Mammary epithelial cell (primary cell): ENCODE measurements around the gene C18orf63.

Experiments used
- EZH2 ChIP-seq: IDR thresholded peaks from 2 replicates; pipeline ENCODE4 v1.6.1; 2012; ENCODE audit warnings: low read length, inconsistent platforms, borderline replicate concordance
- TF ChIP-seq, protein P1 (sequence below), 2 donors: IDR thresholded peaks in 1 of 2; conservative IDR thresholded peaks in 1 of 2; 2 replicates each; pipeline ENCODE4 v1.5.1; 2011 to 2012; ENCODE audit warnings: inconsistent platforms in 2 of 2, low read length in 2 of 2, mild to moderate bottlenecking in 2 of 2, control low read depth in 1 of 2, low read depth in 1 of 2; ENCODE audit not compliant: insufficient read depth in 1 of 2; ENCODE audit errors: extremely low read depth in 1 of 2

DNA sequence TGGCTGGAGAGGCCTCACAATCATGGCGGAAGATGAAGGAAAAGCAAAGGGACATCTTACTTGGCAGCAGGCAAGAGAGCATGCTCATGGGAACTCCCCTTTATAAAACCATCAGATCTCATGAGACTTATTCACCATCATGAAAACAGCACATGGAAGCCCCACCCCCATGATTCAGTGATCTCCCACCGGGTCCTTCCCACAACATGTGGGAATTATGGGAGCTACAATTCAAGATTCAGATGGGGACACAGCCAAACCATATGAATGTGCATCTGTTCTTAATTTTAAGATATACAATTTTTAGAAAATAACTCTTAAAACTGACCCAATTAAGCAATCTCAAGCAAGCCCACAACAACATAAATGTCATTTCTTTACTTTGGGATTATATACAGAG lies 12.6 kb downstream of the C18orf63 start:
- TF ChIP-seq, protein P1, sequence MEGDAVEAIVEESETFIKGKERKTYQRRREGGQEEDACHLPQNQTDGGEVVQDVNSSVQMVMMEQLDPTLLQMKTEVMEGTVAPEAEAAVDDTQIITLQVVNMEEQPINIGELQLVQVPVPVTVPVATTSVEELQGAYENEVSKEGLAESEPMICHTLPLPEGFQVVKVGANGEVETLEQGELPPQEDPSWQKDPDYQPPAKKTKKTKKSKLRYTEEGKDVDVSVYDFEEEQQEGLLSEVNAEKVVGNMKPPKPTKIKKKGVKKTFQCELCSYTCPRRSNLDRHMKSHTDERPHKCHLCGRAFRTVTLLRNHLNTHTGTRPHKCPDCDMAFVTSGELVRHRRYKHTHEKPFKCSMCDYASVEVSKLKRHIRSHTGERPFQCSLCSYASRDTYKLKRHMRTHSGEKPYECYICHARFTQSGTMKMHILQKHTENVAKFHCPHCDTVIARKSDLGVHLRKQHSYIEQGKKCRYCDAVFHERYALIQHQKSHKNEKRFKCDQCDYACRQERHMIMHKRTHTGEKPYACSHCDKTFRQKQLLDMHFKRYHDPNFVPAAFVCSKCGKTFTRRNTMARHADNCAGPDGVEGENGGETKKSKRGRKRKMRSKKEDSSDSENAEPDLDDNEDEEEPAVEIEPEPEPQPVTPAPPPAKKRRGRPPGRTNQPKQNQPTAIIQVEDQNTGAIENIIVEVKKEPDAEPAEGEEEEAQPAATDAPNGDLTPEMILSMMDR (conservative IDR thresholded peaks at IDR 0.05 in 1 of 2, IDR thresholded peaks at IDR 0.05 in 1 of 2; ENCODE audit: extremely low read depth in 1 of 2, insufficient read depth in 1 of 2, low read depth in 1 of 2, low read length in 2 of 2), result no peak
- TF ChIP-seq EZH2, result no peak
